Activated CD4-positive, alpha-beta T cell treated with anti-CD3 and anti-CD28 coated beads, Interleukin-2, amount 50 U/mL, for 16 hours (primary cell): ENCODE measurements around the gene VIL1.

Experiments used
- DNase-seq: peaks from one replicate; pipeline ENCODE4 v3.0.0-alpha.2; 2020

VIL1 gene

DNA sequence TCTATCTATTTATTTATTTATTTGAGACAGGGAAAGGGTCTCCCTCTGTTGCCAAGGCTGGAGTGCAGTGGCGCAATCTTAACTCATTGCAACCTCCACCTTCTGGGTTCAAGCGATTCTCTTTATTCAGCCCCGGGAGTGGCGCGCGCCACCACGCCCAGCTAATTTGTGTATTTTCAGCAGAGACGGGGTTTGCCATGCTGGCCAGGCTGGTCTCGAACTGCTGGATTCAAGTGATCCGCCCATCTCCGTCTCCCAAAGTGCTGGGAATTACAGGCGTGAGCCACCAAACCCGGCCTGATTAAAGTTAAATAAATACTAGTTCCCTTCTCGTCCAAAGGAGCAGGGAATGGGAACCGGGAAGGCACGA, 23.5 kb upstream of the VIL1 start:
- DNase-seq, result no peak

DNA sequence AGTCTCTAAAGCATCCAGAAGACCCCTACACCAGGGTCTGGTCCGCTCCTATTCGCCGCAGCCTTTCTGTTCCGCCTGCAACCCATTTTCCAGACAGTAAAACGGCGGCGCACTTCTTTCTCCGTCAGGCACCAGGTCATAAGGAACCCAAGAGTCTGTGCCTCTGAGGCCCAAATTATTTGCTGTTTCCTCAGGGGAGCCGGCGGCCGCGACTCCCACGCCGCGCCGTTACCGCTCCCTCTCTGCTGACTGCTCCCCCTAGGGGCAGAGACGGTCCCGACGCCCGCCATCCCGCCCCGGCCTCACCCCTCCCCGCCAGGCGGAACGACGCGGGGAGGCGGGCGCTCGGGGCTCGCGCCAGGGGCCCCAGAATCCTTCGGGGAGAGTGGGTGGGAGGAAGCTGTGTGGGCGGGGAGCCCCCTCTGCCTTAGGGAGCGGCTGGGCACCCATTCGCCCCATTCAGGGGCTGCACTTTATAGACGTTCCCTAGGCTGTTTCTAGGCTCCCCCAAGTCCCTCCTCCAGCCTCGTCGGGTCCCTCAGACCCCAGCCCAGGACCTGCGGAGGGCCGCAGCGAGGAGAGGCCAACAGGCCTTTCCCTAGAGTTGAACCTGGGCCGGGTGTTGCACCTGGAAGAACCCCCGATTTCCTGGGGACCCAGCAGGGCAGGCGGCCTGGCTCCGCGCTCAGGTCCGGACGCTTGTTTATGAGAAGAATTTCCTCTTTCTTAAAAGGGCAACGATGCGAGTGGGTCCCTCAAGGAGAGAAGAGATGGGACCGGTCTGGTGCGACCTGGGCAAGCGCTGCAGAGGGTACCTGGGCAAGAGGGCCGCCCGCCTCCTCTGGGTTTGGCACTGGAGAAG, 22.9 kb upstream of the VIL1 start:
- DNase-seq, result peak; percentile 95

DNA sequence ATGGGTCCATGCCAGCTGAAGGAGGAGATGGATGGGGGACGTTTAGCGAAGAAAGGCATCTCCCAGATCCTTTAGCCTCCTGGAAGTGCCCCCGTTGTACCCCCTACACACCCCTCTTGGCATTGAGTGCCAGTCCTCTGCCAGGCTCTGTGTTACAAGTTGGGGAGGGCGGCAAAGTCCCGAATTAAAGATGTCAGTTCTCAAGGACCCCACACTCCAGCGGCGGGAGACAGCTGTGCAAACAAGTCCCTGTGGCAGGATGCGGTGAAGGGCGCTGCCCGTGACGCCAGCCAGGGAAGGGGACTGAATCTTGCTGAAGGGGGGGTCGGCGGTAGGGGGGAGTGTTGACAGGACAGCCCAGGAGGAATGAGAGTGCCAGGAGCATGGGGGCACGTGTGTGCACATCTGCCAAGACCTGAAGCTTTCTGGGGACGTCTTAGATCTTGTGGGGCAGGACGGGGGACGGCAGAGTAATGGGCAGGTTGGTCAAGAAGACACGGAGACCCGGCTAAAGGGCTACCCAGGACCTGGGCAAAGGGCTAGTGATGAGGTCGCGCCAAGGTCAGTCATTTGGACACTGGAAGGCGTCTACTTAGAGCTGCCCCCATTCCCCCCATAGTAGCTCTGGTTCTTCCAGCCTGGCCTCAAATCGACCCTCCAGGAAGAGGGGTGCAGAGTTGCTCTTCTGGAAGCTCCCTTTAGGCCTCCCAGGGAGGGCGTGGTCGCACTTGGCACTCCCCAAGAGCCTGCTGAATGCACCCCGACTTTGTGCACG, 22.0 kb upstream of the VIL1 start:
- peak; percentile 64 for DNase-seq

DNA sequence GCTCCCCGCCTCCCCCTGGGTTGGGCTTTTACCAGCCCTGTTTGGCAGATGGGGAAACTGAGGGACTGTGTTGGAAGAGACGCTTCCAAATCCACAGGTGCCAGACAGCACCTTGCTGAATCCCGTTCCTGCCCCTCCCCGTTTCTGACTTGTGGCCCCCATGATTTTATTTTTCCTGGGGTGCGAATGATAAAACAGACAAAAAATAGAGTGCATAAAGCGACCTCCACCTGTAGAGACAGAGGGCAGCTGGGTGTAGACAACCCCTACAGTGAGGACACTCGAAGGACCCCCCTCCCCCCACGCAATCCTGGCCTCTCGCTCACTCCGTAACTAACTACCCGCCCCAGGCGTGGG, 21.5 kb upstream of the VIL1 start:
- DNase-seq, result no peak

DNA sequence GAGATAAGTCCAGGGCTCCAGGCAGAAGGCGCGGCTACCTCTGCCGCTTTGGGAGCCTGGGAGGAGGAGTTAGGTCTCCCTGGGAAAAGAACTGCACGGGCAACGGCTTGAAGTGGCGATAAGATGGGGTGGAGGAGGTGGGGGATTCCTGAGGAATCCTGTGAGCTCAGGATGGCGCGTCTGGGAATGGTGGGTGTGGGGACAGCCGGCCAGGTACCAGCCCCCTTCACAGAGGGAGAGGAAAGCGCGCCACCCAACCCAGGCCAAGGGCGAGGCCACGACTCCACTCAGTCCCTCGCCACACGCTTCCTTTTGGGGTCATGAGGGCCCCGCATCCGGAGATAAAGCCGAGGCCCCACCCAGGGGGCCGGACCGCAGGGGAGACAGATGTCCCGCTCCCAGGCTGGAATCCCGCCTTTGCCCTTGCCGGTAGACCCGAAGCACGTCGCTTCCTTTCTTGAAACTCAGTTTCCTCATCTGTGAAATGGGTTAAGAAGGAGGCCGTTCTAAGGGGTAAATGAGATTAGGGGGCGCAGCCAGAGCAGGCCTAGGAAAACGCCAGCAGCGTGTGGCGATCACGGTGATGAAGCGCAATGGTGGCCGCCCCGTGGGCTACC, 21.0 kb upstream of the VIL1 start:
- peak; percentile 84 for DNase-seq

DNA sequence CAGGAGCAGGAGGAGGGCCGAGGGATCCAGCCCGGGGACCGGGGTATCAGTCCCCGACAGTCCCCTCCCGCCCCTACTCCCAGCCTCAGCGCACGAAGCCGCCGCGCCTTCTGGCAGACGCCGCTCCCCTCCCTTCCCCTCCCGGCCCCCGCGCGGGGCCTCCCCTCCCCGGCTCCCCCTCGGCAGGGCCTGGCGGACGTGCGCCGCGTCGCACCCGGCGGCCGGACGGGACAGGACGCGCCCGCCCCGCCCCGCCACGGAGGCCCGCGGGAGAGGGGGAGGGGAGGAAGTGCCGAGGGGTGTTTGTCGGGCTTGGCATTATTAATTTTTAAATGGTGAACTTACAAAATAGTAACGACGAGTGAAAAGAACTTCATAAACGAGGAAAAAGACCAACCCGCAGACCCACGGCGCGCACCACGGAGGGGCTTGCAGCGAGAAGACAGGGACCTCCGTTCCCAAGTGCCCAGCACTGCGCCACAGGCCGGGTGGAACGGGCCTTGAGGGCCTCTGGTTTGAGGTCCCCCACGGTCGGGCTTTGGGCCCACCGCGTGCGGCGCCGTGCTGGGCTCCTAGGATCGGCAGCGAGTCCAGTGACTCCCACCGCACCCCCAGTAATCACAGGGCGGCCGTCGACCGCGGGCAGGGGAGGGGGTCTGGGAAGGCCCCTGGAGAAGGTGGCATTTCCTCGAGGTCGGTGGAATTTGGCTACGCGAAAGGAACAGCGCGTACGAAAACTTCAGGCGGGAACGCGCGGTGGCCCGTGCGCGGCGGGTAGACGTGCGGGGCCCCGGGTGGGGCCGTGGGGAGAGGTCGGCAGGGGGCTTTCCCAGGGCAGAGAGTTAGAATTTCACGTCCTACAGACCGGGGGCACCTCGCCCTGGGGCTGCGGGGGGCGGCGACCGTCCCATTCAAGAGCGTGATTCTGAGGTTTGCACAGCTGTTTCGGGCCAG, 20.2 kb upstream of the VIL1 start:
- DNase-seq, result peak; percentile 72

DNA sequence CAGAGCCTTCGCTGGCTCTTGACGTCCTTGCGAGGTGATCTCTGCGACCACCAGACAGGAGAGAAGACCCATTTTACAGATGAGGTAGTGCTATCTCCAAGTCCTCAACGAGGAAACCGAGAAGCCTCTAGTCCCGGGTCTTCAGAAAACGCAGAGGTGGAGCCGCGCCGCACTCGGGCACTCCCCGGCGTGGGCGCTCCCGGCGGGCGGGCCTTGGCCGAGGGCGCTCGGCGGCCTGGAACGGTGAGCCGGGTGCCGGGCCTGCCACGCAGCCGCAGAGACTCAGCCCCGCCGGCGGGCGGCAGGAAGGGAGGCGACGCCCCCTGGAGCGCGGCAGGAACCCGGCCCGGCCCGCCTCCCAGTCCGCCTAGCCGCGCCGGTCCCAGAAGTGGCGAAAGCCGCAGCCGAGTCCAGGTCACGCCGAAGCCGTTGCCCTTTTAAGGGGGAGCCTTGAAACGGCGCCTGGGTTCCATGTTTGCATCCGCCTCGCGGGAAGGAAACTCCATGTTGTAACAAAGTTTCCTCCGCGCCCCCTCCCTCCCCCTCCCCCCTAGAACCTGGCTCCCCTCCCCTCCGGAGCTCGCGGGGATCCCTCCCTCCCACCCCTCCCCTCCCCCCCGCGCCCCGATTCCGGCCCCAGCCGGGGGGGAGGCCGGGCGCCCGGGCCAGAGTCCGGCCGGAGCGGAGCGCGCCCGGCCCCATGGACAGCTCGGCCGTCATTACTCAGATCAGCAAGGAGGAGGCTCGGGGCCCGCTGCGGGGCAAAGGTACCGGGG, 19.3 kb upstream of the VIL1 start, which contains the start of gene CTDSP1:
CTDSP1 (plus strand) TSS at position 478 of the 776 bp plus-strand sequence; CDS start at position 701, 223 bp downstream.
- peak; percentile 95 for DNase-seq

DNA sequence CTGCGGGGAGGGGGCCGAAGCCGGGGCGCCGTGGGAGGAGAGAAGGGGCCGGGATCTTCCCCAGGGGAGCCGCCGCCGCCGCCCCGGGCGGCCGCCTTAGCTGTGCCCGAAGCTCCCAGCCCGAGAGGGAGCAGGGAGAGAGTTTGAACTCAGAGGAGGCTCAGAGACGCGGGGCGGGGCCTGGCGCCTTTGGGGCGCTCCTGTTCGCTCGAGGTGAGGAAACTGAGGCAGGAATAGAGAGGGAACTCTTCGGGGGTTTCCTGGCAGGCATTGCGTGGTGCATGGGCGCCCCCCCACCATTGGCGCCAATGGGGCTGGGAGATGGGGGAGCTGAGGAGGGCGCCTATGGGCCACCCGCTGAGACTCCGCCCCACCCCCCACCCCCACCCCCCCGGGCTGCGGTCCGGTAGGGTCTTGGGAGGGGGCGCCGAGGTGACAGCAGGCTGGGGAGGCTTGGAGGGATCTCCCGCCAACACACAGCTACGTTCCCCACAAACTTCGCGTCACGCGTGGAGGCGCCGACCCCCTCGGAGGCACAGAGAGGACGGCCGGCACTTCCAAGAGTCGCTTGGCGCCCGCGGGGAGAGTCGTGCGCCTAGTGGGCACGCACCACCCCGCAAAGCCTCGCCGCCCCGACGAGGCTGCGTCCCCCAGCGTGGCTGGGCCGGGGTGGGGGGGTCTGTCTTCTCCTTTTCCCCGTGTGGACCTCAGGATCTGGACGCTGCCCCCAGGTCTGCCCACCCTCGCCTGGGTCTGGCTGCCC, 18.6 kb upstream of the VIL1 start:
- DNase-seq, result peak; percentile 33

DNA sequence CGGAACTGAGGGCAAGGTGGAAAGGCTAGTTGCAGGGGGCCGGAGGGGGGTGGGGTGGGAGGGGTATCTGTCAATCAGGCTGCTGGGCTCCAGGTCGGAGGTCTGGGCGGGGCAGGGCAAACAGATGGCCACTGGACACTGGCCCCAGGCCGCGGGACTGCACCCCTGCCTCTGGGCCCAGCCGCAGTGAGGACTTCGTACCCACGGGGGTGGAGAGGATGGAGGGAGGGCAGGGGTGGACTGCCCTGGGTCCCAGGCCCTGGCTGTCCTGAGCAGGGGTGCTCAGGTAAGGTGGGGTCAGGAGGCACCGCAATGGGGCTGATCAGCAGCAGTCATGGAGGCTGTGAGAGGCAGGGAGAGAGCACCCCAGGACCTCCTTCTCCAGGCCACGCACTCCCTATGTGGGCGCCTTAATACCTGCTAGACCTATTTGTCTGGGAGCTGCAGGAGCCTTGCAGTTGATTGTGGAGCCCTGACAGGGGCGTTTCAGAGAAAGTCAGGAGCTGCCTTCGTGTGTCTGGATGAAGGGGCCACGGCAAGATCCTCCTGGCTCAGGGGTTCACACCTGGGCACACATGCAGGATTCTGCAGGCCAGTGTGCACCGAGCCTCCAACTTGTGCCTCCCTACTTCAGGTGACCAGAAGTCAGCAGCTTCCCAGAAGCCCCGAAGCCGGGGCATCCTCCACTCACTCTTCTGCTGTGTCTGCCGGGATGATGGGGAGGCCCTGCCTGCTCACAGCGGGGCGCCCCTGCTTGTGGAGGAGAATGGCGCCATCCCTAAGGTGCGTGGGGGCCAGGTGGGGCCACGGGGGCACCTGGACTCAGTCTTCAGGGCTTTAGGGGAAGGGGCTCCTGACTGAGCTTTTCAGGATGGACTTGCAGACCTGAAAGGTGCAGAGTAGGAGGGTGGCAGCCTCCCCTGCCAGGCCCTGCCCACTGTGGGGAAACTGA, 17.7 kb upstream of the VIL1 start:
- DNase-seq, result no peak

DNA sequence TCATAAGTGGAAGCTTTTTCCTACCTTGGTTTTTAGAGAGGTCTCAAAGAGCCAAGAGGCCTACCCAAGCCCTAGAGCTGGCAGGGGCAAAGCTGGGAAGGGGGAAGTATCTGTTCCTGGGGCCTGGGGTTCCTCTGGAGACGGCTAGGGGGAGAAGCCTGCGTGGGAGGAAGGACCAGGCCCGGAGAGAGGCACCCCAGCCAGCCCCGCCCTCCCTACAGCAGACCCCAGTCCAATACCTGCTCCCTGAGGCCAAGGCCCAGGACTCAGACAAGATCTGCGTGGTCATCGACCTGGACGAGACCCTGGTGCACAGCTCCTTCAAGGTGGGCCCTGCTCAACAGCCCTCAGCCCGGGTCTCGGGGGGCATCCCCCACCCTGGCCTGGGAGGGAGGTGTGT, 17.0 kb upstream of the VIL1 start:
- no peak for DNase-seq

DNA sequence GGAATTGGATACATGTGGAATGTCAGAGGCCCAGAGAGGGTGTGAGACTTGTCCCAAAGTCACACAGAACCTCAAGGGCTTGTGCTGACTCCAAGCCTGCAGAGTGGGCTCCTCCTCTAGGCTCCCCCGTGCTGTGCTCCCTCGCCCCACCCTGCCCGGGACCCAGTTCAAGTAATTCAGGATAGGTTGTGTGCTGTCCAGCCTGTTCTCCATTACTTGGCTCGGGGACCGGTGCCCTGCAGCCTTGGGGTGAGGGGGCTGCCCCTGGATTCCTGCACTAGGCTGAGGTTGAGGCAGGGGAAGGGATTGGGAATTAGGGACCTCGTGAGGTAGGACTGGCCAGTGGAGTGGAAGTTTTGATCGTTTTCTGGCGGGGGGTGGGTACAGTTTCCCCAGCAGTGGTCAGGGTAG, 16.4 kb upstream of the VIL1 start:
- no peak for DNase-seq

DNA sequence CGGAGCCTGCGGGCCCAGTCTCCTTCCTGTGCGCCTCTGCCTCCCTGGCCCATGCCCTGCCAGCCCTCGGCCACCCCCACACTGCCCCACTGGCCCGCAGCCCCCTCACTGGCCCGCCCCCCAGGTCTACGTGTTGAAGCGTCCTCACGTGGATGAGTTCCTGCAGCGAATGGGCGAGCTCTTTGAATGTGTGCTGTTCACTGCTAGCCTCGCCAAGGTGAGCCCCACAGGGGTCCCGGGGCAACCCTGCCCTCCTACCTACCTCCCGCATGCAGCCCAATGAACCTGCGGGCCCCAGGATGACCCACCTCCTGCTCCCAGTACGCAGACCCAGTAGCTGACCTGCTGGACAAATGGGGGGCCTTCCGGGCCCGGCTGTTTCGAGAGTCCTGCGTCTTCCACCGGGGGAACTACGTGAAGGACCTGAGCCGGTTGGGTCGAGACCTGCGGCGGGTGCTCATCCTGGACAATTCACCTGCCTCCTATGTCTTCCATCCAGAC, 16.0 kb upstream of the VIL1 start:
- no peak for DNase-seq

DNA sequence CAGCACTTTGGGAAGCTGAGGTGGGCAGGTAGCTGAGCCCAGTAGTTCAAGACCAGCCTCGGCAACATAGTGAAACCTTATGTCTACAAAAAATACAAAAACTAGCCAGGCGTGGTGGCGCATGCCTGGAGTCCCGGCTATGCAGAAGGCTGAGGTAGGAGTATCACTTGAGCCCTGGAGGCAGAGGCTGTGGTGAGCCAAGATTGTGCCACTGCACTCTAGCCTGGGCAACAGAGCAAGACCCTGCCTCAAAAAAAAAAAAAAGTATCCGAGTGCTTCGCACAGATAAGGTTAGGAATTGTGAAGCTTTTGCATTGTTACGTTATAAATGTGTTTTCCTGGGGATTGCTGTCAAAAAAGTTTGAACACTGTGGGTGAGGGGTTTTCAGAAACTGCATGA, 15.1 kb upstream of the VIL1 start:
- DNase-seq, result no peak

DNA sequence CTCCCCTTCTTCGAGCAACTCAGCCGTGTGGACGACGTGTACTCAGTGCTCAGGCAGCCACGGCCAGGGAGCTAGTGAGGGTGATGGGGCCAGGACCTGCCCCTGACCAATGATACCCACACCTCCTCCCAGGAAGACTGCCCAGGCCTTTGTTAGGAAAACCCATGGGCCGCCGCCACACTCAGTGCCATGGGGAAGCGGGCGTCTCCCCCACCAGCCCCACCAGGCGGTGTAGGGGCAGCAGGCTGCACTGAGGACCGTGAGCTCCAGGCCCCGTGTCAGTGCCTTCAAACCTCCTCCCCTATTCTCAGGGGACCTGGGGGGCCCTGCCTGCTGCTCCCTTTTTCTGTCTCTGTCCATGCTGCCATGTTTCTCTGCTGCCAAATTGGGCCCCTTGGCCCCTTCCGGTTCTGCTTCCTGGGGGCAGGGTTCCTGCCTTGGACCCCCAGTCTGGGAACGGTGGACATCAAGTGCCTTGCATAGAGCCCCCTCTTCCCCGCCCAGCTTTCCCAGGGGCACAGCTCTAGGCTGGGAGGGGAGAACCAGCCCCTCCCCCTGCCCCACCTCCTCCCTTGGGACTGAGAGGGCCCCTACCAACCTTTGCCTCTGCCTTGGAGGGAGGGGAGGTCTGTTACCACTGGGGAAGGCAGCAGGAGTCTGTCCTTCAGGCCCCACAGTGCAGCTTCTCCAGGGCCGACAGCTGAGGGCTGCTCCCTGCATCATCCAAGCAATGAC, 14.4 kb upstream of the VIL1 start:
- DNase-seq, result no peak

DNA sequence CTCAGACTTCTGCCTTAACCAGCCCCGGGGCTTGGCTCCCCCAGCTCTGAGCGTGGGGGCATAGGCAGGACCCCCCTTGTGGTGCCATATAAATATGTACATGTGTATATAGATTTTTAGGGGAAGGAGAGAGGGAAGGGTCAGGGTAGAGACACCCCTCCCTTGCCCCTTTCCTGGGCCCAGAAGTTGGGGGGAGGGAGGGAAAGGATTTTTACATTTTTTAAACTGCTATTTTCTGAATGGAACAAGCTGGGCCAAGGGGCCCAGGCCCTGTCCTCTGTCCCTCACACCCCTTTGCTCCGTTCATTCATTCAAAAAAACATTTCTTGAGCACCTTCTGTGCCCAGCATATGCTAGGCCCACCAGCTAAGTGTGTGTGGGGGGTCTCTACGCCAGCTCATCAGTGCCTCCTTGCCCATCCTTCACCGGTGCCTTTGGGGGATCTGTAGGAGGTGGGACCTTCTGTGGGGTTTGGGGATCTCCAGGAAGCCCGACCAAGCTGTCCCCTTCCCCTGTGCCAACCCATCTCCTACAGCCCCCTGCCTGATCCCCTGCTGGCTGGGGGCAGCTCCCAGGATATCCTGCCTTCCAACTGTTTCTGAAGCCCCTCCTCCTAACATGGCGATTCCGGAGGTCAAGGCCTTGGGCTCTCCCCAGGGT, 13.7 kb upstream of the VIL1 start:
- DNase-seq, result no peak

DNA sequence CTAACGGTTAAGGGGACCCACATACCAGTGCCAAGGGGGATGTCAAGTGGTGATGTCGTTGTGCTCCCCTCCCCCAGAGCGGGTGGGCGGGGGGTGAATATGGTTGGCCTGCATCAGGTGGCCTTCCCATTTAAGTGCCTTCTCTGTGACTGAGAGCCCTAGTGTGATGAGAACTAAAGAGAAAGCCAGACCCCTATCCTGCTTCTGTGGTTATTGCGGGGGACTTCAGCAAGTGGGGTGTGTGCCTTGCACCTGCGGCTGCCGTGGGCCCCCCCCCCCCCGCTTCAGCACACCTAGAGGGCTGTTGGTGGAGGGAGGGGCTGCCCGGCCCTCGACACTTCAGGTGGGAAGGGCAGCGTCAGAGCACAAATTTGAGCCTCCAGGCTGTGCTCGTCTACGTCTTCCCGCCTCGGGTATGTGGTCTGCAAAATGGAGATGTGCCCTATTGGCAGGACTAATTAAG, 13.1 kb upstream of the VIL1 start:
- DNase-seq, result no peak

DNA sequence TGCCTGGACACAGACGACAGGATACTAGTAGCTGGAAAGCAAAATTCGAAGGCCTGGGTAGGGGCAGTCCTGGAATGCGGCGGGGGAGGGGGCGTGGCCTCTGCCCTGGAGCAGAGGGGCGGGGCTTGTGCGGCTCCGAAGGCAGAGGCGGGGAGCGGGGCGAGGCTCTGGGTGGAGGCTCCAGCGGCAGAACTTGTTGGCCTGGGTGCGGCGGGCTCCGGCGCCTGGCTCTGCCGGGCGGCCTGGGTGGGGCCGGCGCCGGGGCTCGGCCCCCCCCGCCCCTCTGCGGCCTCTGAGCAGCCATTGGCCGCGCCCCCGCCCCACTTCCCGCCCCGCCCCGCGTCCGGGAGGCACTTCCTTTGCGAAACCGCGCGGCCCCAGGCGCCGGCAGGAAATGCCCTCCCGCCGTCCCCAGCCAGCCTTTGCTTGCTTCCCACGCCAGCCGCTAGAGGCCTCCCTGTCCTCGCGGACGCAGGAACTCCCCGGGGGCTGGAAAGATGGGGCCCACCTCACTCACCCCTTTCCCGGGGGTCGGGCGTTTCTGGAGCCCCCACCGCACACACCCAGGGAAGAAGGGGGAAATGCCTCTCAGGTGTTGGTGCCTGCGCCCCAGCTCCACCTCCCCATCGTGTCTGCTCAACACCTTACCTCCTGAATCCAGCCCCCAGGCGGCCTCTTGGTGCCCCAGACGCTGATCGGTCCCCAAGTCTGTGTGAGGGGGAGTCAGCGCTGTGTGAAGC, 12.5 kb upstream of the VIL1 start:
- DNase-seq, result peak; percentile 97
